Gastrocnemius medialis (tissue), 4 donors: ENCODE measurements around the gene MAP1LC3B2.

ENCODE experiments used
- CTCF ChIP-seq, 5 experiments: fragments of 450-650 bp in 3 of 5; fragments of 200-600 bp in 2 of 5; sonication (generic) in 2 of 5; IDR thresholded peaks in 4 of 5; conservative IDR thresholded peaks in 1 of 5; 1 replicate in 4 of 5; 2 replicates in 1 of 5; pipeline ENCODE4 v1.5.1; 2016 to 2019; ENCODE audit warnings: antibody characterized with exemption in 5 of 5, mild to moderate bottlenecking in 3 of 5, moderate library complexity in 3 of 5
- POLR2A ChIP-seq, 2 donors: fragments of 450-650 bp; IDR thresholded peaks; one replicate each; pipeline ENCODE4 v1.6.1; 2017; ENCODE audit warnings: antibody characterized with exemption in 2 of 2, mild to moderate bottlenecking in 2 of 2, moderate library complexity in 2 of 2

GRCh38 chr12:116517431-116518045, 41.6 kb upstream of the MAP1LC3B2 start:
- TF ChIP-seq CTCF (IDR thresholded peaks at IDR 0.05 in 4 of 5, conservative IDR thresholded peaks at IDR 0.05 in 1 of 5): no peak
- no peak for TF ChIP-seq POLR2A (IDR thresholded peaks at IDR 0.05)
